Progenitor cell of endocrine pancreas (in vitro differentiated cells): ENCODE data around the gene EME1. TPM values are rescaled to one million over a fixed set of nuclear protein-coding genes. Genes with fewer than 3 reads are reported as not detected.

Experiments
- DNase-seq: peaks from one replicate; pipeline ENCODE4 v3.0.0; 2021; ENCODE audit warnings: low spot score; ENCODE audit not compliant: unreplicated experiment
- H3K27ac Mint-ChIP-seq: 2 replicates; pipeline ENCODE4 v1.8.0; 2021; ENCODE audit warnings: mild to moderate bottlenecking, moderate library complexity, mixed read lengths
- H3K27me3 Mint-ChIP-seq: 2 replicates; pipeline ENCODE4 v1.8.0; 2021; ENCODE audit warnings: mixed read lengths
- H3K36me3 Mint-ChIP-seq: 2 replicates; pipeline ENCODE4 v1.8.0; 2022; ENCODE audit warnings: mixed read lengths; ENCODE audit not compliant: insufficient read depth
- H3K4me1 Mint-ChIP-seq: 2 replicates; pipeline ENCODE4 v1.8.0; 2021; ENCODE audit warnings: low read depth, mixed read lengths
- H3K4me3 Mint-ChIP-seq: 2 replicates; pipeline ENCODE4 v1.8.0; 2021; ENCODE audit warnings: low read depth, mild to moderate bottlenecking, moderate library complexity, mixed read lengths
- H3K9me3 Mint-ChIP-seq: 2 replicates; pipeline ENCODE4 v1.8.0; 2021; ENCODE audit warnings: low read depth, mixed read lengths
- CTCF ChIP-seq: fragments of 200-600 bp; sonication (generic); IDR thresholded peaks from one replicate; pipeline ENCODE4 v1.5.0; 2021; ENCODE audit warnings: antibody characterized with exemption, mild to moderate bottlenecking; ENCODE audit not compliant: unreplicated experiment
- total RNA-seq: library from RNA; stranded (reverse); gene quantifications from 2 replicates; pipeline ENCODE4 v1.2.1, GENCODE V29; 2021

The EME1 gene
- total RNA-seq, 1 donor from 2014 or later = 10.1 TPM

- Mint-ChIP-seq H3K4me1 (peaks cover 17% of the 10 kb centered on the region), H3K9me3 (no peaks in the 10 kb centered on the region), H3K36me3 (peaks cover 4% of the 10 kb centered on the region), H3K4me3 (no peak overlapping the region), H3K27ac (no peak overlapping the region), H3K27me3 (no peaks in the 10 kb centered on the region)
- no peak for DNase-seq
- no peak for TF ChIP-seq CTCF
Measured at GRCh38 chr17:50362661-50363060, 10.4 kb upstream of the EME1 start.

GRCh38 chr17:50363217-50364060 is 9.6 kb upstream of the EME1 start:
- H3K4me1 Mint-ChIP-seq = peaks cover 17% of the 10 kb centered on the region
- DNase-seq = no peak
- no peak for TF ChIP-seq CTCF
- no peaks in the 10 kb centered on the region for H3K27me3 Mint-ChIP-seq
- H3K27ac Mint-ChIP-seq = peak overlapping the region; percentile 76
- H3K4me3 Mint-ChIP-seq = no peak overlapping the region
- H3K9me3 Mint-ChIP-seq = no peaks in the 10 kb centered on the region
- H3K36me3 Mint-ChIP-seq = peaks cover 6% of the 10 kb centered on the region

GRCh38 chr17:50364061-50364458 is 9.0 kb upstream of the EME1 start:
- no peak overlapping the region for H3K4me3 Mint-ChIP-seq
- H3K27me3 Mint-ChIP-seq = no peaks in the 10 kb centered on the region
- TF ChIP-seq CTCF = no peak
- H3K36me3 Mint-ChIP-seq = peaks cover 6% of the 10 kb centered on the region
- H3K4me1 Mint-ChIP-seq = peaks cover 17% of the 10 kb centered on the region
- H3K27ac Mint-ChIP-seq = peak overlapping the region; percentile 76
- H3K9me3 Mint-ChIP-seq = no peaks in the 10 kb centered on the region
- no peak for DNase-seq

GRCh38 chr17:50364715-50365114 is 8.3 kb upstream of the EME1 start:
- Mint-ChIP-seq H3K36me3 (peaks cover 6% of the 10 kb centered on the region), H3K9me3 (no peaks in the 10 kb centered on the region), H3K4me3 (no peak overlapping the region), H3K27ac (no peak overlapping the region), H3K27me3 (no peaks in the 10 kb centered on the region), H3K4me1 (peaks cover 17% of the 10 kb centered on the region)
- DNase-seq = no peak
- no peak for TF ChIP-seq CTCF

- peaks cover 17% of the 10 kb centered on the region for H3K4me1 Mint-ChIP-seq
Measured at GRCh38 chr17:50365165-50365564, 7.9 kb upstream of the EME1 start.

More at GRCh38 chr17:50365165-50365564, 7.9 kb upstream of the EME1 start:
- Mint-ChIP-seq H3K27ac (no peak overlapping the region), H3K27me3 (no peaks in the 10 kb centered on the region), H3K4me3 (no peak overlapping the region), H3K9me3 (no peaks in the 10 kb centered on the region), H3K36me3 (peaks cover 6% of the 10 kb centered on the region)
- TF ChIP-seq CTCF = no peak
- DNase-seq = no peak
